ENCODE results near the gene MAD1L1. TPM values are rescaled to one million over a fixed set of nuclear protein-coding genes. Genes with fewer than 3 reads are reported as not detected.
A peak's percentile ranks its signal among the peaks of the same experiment; 100 is the strongest.
"Not testable (repeated sequence)": the region's sequence is repeated elsewhere in the genome, so short reads cannot be mapped to it uniquely, and the experiment has no call there.

The MAD1L1 gene
- total RNA-seq, 1 donor from 2014 or later: 53.8 TPM

DNA sequence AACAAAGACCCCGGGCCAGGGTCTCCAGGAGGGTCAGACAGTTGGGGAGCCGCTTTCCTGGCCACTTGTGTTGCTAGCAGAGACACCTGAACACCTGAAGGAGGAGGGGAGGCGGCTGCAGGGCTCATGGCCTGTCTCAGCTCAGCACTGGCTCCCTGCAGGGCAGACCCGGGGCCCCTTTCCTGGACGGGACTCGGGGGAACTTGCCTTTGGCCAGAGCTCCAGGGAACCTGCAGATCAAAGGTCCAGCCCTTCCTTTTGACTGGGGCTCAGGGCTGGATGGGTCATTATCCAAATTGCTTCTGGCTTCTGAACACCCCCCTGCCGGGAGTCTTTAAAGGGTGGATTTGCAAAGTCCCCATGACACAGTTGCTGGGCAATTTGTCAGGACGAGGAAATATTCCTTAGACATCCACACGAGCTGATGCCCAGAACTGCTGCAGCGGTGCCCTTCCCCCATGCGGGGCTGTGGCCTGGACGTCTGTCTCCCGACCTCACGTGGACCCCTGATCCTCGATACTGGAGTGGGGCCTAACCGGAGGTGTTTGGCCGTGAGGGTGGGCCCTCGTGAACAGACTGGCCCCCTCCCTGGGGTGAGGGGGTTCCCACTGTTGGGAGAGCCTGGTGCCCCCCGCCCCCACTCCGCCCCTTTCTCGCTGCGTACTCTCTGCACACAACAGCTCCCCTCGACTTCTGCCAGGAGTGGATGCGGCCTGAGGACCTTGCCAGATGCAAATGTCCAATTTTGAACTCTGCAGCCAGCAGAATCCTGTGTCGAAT, 368.4 kb downstream of the MAD1L1 start:
- H3K27ac Mint-ChIP-seq (ENCODE audit: unreplicated experiment): peak overlapping the region; percentile 58
- no peaks in the 10 kb centered on the region for H3K9me3 Mint-ChIP-seq
- H3K4me1 Mint-ChIP-seq: peaks cover 14% of the 10 kb centered on the region
- H3K4me3 Mint-ChIP-seq: no peak overlapping the region
- no peak for DNase-seq (ENCODE audit: low read depth, low spot score)
- no peaks in the 10 kb centered on the region for H3K36me3 Mint-ChIP-seq (ENCODE audit: low read depth)
- TF ChIP-seq, protein P1, sequence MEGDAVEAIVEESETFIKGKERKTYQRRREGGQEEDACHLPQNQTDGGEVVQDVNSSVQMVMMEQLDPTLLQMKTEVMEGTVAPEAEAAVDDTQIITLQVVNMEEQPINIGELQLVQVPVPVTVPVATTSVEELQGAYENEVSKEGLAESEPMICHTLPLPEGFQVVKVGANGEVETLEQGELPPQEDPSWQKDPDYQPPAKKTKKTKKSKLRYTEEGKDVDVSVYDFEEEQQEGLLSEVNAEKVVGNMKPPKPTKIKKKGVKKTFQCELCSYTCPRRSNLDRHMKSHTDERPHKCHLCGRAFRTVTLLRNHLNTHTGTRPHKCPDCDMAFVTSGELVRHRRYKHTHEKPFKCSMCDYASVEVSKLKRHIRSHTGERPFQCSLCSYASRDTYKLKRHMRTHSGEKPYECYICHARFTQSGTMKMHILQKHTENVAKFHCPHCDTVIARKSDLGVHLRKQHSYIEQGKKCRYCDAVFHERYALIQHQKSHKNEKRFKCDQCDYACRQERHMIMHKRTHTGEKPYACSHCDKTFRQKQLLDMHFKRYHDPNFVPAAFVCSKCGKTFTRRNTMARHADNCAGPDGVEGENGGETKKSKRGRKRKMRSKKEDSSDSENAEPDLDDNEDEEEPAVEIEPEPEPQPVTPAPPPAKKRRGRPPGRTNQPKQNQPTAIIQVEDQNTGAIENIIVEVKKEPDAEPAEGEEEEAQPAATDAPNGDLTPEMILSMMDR (conservative IDR thresholded peaks at IDR 0.05): no peak
- H3K27me3 Mint-ChIP-seq (ENCODE audit: low read depth): no peaks in the 10 kb centered on the region

DNA sequence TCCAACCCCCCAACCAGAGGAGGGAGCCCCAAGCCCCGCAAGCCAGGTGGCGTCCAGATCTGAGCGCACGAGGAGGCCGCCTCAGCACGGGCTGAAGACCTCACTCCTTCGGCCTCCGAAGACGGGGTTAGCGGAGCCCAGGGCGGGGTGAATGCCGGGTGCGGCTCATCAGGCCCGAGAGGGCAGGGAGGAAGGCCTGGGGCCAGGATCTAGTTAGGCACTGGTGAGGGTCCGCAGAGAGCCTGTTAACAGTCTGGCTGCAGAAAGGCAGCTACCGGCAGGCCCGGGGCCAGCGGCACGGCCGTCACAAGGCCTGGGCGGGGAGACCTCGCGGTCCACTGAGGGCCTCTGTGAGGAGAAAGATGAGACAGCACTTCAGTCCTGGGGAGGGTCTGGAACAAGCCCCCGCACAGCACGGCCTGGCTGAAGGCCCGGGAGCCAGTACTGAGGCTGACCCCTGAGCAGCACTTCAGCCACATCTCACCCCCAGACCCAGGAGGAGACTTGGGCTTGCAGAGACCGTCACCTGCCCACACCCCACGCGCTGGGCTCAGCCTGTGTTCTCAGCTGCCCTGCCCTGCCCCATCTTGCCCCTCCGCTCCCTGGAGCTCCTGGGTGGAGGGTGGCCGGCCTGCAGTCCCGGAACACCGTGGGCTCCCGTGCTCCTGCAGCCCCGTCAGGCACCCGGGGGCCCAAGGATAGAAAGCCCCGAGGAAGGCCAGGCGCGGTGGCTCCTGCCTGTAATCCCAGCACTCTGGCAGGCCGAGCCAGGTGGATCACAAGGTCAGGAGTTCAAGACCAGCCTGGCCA, 369.4 kb downstream of the MAD1L1 start:
- Mint-ChIP-seq H3K4me1 (peaks cover 14% of the 10 kb centered on the region), H3K4me3 (no peak overlapping the region), H3K27ac (ENCODE audit: unreplicated experiment) (no peak overlapping the region), H3K9me3 (no peaks in the 10 kb centered on the region), H3K27me3 (ENCODE audit: low read depth) (no peaks in the 10 kb centered on the region), H3K36me3 (ENCODE audit: low read depth) (no peaks in the 10 kb centered on the region)
- DNase-seq (ENCODE audit: low read depth, low spot score): no peak
- TF ChIP-seq, protein P1 (conservative IDR thresholded peaks at IDR 0.05): no peak

DNA sequence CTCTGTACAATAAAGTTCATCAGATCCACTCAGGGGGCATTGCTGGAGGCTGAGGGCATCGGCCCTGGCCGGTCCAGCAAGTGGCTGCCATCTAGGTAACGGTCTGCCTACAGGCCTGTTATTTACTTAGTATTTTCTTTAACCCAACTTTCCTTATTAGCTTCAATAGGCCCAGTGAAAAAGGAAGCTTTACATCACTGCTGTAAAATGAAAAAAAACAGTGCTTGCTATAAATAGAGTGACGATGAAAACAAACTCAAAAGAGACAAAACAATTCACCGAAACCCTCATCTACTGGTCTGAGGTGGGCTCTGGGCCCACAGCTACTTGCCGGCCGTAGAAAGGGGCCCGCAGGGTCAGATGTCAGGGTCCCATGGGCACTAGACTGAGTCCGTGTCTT, 370.2 kb downstream of the MAD1L1 start:
- no peaks in the 10 kb centered on the region for H3K9me3 Mint-ChIP-seq
- no peaks in the 10 kb centered on the region for H3K36me3 Mint-ChIP-seq (ENCODE audit: low read depth)
- H3K4me3 Mint-ChIP-seq: no peak overlapping the region
- peaks cover 14% of the 10 kb centered on the region for H3K4me1 Mint-ChIP-seq
- DNase-seq (ENCODE audit: low read depth, low spot score): no peak
- H3K27me3 Mint-ChIP-seq (ENCODE audit: low read depth): no peaks in the 10 kb centered on the region
- no peak overlapping the region for H3K27ac Mint-ChIP-seq (ENCODE audit: unreplicated experiment)
- TF ChIP-seq, protein P1 (conservative IDR thresholded peaks at IDR 0.05): no peak

DNA sequence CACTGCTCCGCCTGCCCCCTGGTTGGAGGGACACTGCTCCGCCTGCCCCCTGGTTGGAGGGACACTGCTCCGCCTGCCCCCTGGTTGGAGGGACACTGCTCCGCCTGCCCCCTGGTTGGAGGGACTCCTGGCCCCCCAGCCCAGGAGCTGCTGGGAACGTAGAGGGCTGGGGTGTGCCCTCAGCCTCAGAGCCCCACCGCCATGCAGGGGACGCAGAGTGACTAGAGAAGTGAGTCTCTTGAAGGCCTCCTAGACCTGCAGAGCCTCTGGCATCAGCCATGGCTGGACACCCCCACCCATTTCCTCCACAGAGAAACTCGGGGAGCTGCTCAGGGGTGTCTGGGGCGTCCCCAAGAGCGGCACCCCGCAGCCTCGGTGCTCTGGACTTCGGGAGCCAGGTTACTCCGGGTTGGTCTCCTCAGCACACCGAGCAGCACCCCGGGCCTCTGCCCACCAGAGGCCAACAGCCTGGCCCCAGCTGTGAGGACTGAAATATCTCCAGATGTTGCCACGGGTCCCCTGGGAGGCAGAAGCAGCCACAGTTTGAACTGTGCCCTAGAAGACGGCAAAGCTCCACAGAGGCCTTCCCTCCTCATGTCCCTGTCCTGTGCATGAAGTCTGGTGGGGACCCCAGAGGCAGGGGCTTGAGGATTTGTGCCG, 370.8 kb downstream of the MAD1L1 start:
- Mint-ChIP-seq H3K4me3 (no peak overlapping the region), H3K4me1 (peaks cover 14% of the 10 kb centered on the region), H3K36me3 (ENCODE audit: low read depth) (no peaks in the 10 kb centered on the region), H3K27ac (ENCODE audit: unreplicated experiment) (no peak overlapping the region), H3K9me3 (no peaks in the 10 kb centered on the region), H3K27me3 (ENCODE audit: low read depth) (no peaks in the 10 kb centered on the region)
- TF ChIP-seq, protein P1 (conservative IDR thresholded peaks at IDR 0.05): no peak
- no peak for DNase-seq (ENCODE audit: low read depth, low spot score)

DNA sequence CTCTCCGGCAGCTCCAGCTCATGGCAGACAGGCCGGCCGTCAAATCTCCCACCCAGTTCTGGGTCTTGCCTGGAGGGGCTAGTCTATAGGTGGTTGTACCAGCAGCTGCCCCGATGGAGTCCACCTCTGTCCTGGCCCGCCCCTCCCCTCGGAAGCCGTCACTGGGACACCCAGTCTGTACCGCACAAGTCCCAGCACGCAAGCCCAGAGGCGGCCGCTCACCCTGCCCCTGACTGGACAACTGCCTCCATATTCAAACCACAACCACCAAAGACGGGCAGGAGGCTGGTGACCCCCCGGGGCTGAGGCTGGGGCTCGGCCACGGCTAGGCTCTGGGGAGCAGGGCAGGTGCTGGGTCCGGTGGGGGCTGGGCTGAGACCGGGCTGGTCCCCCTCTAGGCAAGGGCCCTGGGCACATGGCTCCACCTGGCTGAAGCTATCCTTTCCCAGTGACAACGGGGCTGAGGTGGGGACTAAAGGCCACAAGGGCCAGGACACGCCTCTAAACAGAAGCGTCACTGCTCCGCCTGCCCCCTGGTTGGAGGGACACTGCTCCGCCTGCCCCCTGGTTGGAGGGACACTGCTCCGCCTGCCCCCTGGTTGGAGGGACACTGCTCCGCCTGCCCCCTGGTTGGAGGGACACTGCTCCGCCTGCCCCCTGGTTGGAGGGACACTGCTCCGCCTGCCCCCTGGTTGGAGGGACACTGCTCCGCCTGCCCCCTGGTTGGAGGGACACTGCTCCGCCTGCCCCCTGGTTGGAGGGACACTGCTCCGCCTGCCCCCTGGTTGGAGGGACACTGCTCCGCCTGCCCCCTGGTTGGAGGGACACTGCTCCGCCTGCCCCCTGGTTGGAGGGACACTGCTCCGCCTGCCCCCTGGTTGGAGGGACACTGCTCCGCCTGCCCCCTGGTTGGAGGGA, 371.6 kb downstream of the MAD1L1 start:
- Mint-ChIP-seq H3K4me1 (peaks cover 14% of the 10 kb centered on the region), H3K27ac (ENCODE audit: unreplicated experiment) (peak overlapping the region; percentile 62)
- not testable (repeated sequence) for H3K36me3 Mint-ChIP-seq (ENCODE audit: low read depth); H3K27me3 Mint-ChIP-seq (ENCODE audit: low read depth); DNase-seq (ENCODE audit: low read depth, low spot score); H3K4me3 Mint-ChIP-seq; H3K9me3 Mint-ChIP-seq

Data from neural crest cell (in vitro differentiated cells).